ENCODE measurements around the gene MYBPC1.
"Not testable (repeated sequence)": the region's sequence is repeated elsewhere in the genome, so short reads cannot be mapped to it uniquely, and the experiment has no call there.

Gene MYBPC1

GRCh38 chr12:101675555-101675954 is 80.8 kb downstream of the MYBPC1 start:
- no peak for TF ChIP-seq CTCF (IDR thresholded peaks at IDR 0.05; ENCODE audit: borderline replicate concordance, insufficient read depth, low read depth, low read length)
- H3K4me3 ChIP-seq (ENCODE audit: low read depth, low read length): no peak overlapping the region

- H3K4me3 ChIP-seq (ENCODE audit: low read depth, low read length): not testable (repeated sequence)
Observed at GRCh38 chr12:101676497-101676896, 81.7 kb downstream of the MYBPC1 start.

- H3K4me3 ChIP-seq (ENCODE audit: low read depth, low read length): no peak overlapping the region
- no peak for TF ChIP-seq CTCF (IDR thresholded peaks at IDR 0.05; ENCODE audit: borderline replicate concordance, insufficient read depth, low read depth, low read length)
Observed at GRCh38 chr12:101678081-101678480, 83.3 kb downstream of the MYBPC1 start.

- no peak for TF ChIP-seq CTCF (IDR thresholded peaks at IDR 0.05; ENCODE audit: borderline replicate concordance, insufficient read depth, low read depth, low read length)
- no peak overlapping the region for H3K4me3 ChIP-seq (ENCODE audit: low read depth, low read length)
Observed at GRCh38 chr12:101680240-101680639, 85.5 kb downstream of the MYBPC1 start.

- H3K4me3 ChIP-seq (ENCODE audit: low read depth, low read length): no peak overlapping the region
- TF ChIP-seq CTCF (IDR thresholded peaks at IDR 0.05; ENCODE audit: borderline replicate concordance, insufficient read depth, low read depth, low read length): no peak
Observed at GRCh38 chr12:101680647-101681046, 85.9 kb downstream of the MYBPC1 start.

- H3K4me3 ChIP-seq (ENCODE audit: low read depth, low read length): not testable (repeated sequence)
Observed at GRCh38 chr12:101681627-101682026, 86.9 kb downstream of the MYBPC1 start.

- no peak overlapping the region for H3K4me3 ChIP-seq (ENCODE audit: low read depth, low read length)
- no peak for TF ChIP-seq CTCF (IDR thresholded peaks at IDR 0.05; ENCODE audit: borderline replicate concordance, insufficient read depth, low read depth, low read length)
Observed at GRCh38 chr12:101685092-101685491, 90.3 kb downstream of the MYBPC1 start.

- no peak overlapping the region for H3K4me3 ChIP-seq (ENCODE audit: low read depth, low read length)
- TF ChIP-seq CTCF (IDR thresholded peaks at IDR 0.05; ENCODE audit: borderline replicate concordance, insufficient read depth, low read depth, low read length): no peak
Observed at GRCh38 chr12:101686176-101686575, 91.4 kb downstream of the MYBPC1 start.
